Naive B cell (primary cell): Measurements from ENCODE around the gene DNAH1. TPM values are rescaled to one million over a fixed set of nuclear protein-coding genes. Genes with fewer than 3 reads are reported as not detected.

Source experiments
- ATAC-seq, 2 donors: fragments of 150-1000 bp; cut with Tn5 transposase; 2 replicates each; pipeline ENCODE4 v1.10.0; 2021; ENCODE audit warnings: low read depth in 2 of 2, mild to moderate bottlenecking in 2 of 2, moderate library complexity in 2 of 2
- DNase-seq: peaks from one replicate; pipeline ENCODE4 v3.0.0; 2022
- H3K27ac Mint-ChIP-seq, 6 donors: one replicate each; pipeline ENCODE4 v1.8.0; 2020 to 2022; ENCODE audit warnings: mild to moderate bottlenecking in 6 of 6, mixed read lengths in 6 of 6, moderate library complexity in 5 of 6, inconsistent platforms in 2 of 6
- H3K27me3 Mint-ChIP-seq, 3 donors: one replicate each; pipeline ENCODE4 v1.8.0; 2021 to 2022; ENCODE audit warnings: mixed read lengths in 3 of 3, mild to moderate bottlenecking in 1 of 3
- H3K36me3 Mint-ChIP-seq, 2 donors: one replicate each; pipeline ENCODE4 v1.8.0; 2020 to 2022; ENCODE audit warnings: mixed read lengths in 2 of 2, inconsistent platforms in 1 of 2, mild to moderate bottlenecking in 1 of 2
- H3K4me1 Mint-ChIP-seq, 3 donors: one replicate each; pipeline ENCODE4 v1.8.0; 2020 to 2022; ENCODE audit warnings: mixed read lengths in 3 of 3, inconsistent platforms in 1 of 3, mild to moderate bottlenecking in 1 of 3, moderate library complexity in 1 of 3
- H3K4me3 Mint-ChIP-seq, 8 donors: one replicate each; pipeline ENCODE4 v1.8.0; 2020 to 2022; ENCODE audit warnings: mild to moderate bottlenecking in 8 of 8, mixed read lengths in 8 of 8, moderate library complexity in 8 of 8, inconsistent platforms in 2 of 8
- H3K9me3 Mint-ChIP-seq, 7 donors: one replicate each; pipeline ENCODE4 v1.8.0; 2020 to 2022; ENCODE audit warnings: mixed read lengths in 7 of 7, mild to moderate bottlenecking in 5 of 7, inconsistent platforms in 2 of 7, moderate library complexity in 1 of 7
- polyA plus RNA-seq, 6 donors: library from polyadenylated mRNA; unstranded; fragments of 300-500 nt; fragmentation: Illumina TruSeq; gene quantifications; one replicate each; pipeline ENCODE4 v1.2.3, GENCODE V29; 2021; ENCODE audit warnings: low read depth in 6 of 6

DNAH1 gene
- polyA plus RNA-seq, 6 donors from 2014 or later: 0.45 to 1.6 (median 0.65) TPM; not detected in 1

GRCh38 chr3:52400275-52400793, 84.2 kb downstream of the DNAH1 start:
- DNase-seq: no peak
- Mint-ChIP-seq H3K9me3 (no peaks in the 10 kb centered on the region), H3K4me3 (no peak overlapping the region), H3K36me3 (peaks cover 0 to 12% of the 10 kb centered on the region in 2 donors), H3K27ac (peak overlapping the region in 4 of 6 donors; percentile 33 to 76 (median 64)), H3K4me1 (no peaks in the 10 kb centered on the region), H3K27me3 (no peaks in the 10 kb centered on the region)
- ATAC-seq: no peak

DNA sequence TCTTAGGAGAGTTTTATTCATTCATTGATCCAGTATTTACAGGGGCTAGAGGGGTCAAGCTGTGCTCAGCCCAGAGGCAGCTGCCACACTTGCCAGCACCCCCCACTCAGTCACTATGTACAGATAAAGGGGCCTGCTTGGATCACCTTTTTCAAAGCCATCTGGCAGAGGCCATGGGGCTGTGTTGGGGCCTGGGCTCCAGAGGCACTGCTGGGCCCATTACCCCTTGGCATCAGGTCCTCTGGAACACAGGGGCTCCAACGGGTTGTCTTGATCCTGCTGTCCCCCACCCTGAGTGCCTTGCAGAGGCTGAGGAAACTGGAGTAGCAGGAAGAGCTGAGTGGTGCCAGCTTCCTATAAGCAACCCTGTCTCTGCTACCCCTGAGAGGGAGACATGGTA, 84.9 kb downstream of the DNAH1 start:
- no peaks in the 10 kb centered on the region for H3K4me1 Mint-ChIP-seq
- peaks cover 0 to 12% of the 10 kb centered on the region in 2 donors for H3K36me3 Mint-ChIP-seq
- no peak for DNase-seq
- H3K27me3 Mint-ChIP-seq: no peaks in the 10 kb centered on the region
- no peak overlapping the region for H3K4me3 Mint-ChIP-seq
- ATAC-seq: no peak
- H3K27ac Mint-ChIP-seq: peak overlapping the region in 3 of 6 donors; percentile 14 to 92 (median 76)
- H3K9me3 Mint-ChIP-seq: no peaks in the 10 kb centered on the region

DNA sequence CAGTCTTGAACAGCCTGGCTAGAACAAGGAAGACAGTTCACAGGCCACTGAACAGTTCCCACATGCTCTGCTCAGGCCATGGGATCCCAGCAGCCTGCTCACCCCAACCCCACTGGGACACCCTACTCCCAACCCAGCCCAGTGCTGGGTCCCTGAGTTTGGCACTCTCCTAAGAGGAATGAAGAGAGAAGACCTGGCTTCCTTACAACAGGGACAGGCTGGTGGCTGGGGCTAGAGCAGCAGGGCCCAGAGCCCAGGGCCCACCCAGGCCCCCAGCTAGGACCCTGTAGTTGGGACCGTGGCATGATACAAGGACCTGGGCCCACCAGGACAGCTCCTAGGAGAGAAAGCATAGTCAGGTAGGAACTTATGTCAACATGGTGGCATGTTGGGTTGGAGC, 85.4 kb downstream of the DNAH1 start:
- DNase-seq (no peak), ATAC-seq (no peak)
- Mint-ChIP-seq H3K27me3 (no peaks in the 10 kb centered on the region), H3K36me3 (peaks cover 0 to 12% of the 10 kb centered on the region in 2 donors), H3K4me3 (no peak overlapping the region), H3K4me1 (no peaks in the 10 kb centered on the region), H3K9me3 (no peaks in the 10 kb centered on the region), H3K27ac (peak overlapping the region in 1 of 6 donors; percentile 70)

DNA sequence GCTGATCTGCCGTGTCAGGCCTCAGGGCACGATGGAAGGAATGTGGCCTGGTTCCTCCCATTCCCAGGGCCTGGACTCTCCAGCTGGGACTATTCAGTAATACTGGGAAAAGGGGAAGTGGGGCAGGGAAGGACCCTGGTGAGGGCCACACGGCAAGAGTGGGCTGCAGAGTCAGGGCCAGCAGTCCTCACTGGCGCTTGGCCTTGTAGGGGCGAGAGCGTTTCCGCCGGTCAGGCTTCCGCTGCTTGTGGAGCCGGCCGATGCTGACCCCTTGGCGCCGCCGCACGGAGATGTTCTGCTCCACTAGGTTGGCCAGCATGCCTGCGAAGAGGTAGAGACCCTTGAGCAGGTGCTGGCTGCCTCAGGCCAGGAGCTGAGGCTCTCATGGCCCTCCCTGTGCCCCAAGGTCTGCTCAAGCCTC, 86.0 kb downstream of the DNAH1 start:
- peaks cover 0 to 12% of the 10 kb centered on the region in 2 donors for H3K36me3 Mint-ChIP-seq
- ATAC-seq (no peak), DNase-seq (no peak)

DNA sequence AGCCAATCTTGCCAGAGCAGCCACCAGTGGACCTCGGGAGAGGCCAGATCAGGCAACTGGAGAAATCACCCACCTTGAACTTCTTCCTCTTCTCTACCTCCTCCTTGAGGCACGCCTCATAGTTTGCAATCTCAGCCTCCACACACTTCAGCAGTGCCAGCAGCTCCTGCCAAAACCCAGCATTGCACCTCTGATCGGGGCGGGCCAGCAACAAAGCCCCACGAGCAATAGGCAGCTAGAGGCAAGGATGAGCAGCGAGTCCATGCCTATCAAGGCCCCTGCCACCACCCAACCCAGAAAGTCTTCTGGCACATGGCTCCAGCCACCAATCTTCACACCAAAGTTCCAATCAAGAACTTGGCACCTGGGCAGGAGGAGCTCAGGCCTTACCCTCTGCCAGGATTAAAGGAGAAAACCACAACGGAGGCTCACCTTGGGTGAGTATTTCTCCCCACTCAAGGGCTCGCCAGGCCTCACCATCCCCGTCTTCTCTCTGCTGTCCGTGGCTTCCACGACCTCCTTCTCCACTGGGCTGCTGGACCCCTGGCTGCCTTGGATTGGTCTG, 86.7 kb downstream of the DNAH1 start:
- H3K4me3 Mint-ChIP-seq: peak overlapping the region in 1 of 8 donors; percentile 13

More for the DNA sequence above, 86.0 kb downstream of the DNAH1 start:
- Mint-ChIP-seq H3K27ac (no peak overlapping the region), H3K4me3 (no peak overlapping the region), H3K9me3 (no peaks in the 10 kb centered on the region), H3K27me3 (no peaks in the 10 kb centered on the region), H3K4me1 (no peaks in the 10 kb centered on the region)

DNA sequence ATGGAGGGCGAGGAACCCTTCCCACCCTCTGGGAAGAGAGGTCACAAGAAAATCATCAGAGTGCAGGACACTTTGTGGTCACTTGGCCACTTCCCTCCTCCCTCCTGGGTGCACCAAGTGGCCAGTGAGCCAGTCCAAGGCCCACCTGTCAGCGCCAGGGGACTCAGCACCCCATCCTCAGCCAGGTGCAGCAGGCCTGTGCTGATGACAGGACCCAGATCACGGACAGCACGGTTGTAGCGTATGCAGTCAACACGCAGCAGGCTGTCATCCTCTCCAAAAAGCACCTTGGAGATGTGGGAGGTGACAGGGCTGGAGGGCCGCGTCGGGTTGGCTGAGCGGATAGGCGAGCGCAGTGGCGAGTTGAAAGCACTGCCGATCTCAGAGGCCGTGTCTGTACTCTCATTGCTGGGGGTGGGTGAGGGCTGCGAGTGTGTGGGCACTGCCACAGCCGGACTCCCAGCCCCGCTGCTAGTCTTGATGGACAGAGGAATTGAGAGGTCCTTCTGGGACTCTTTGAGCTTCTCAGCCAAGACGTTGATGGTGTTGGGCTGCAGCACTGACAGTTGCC, 87.2 kb downstream of the DNAH1 start:
- Mint-ChIP-seq H3K27me3 (no peaks in the 10 kb centered on the region), H3K9me3 (no peaks in the 10 kb centered on the region), H3K4me1 (peaks cover 3 to 8% (median 8%) of the 10 kb centered on the region in 3 donors), H3K36me3 (peaks cover 0 to 17% of the 10 kb centered on the region in 2 donors), H3K4me3 (no peak overlapping the region), H3K27ac (peak overlapping the region in 1 of 6 donors; percentile 72)
- ATAC-seq (no peak), DNase-seq (no peak)

More for the DNA sequence above, 86.7 kb downstream of the DNAH1 start:
- Mint-ChIP-seq H3K4me1 (peaks cover 0 to 2% (median 2%) of the 10 kb centered on the region in 3 donors), H3K9me3 (no peaks in the 10 kb centered on the region), H3K27me3 (no peaks in the 10 kb centered on the region), H3K36me3 (peaks cover 0 to 12% of the 10 kb centered on the region in 2 donors), H3K27ac (peak overlapping the region in 2 of 6 donors; percentile 20 to 72)
- no peak for ATAC-seq
- DNase-seq: no peak

DNA sequence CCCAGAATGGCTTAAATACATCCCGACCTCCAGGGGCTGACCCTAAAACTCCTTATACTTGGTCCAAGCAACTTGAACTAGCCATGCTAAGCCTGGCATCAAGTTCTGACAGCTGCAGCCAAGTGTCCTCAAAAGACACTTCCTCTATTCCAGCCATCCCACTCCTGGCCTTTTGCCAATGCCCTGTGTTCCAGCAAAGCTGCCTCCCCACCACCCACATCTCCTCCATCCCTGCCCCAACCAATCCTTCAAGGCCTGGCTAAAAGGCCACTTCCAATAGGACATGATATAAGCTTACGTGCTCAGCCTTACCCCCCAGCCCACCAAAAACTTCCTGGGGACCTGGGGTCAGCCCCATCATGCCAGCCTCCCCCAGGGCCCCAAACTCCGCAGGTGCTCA, 87.8 kb downstream of the DNAH1 start:
- H3K27me3 Mint-ChIP-seq: no peaks in the 10 kb centered on the region
- DNase-seq (no peak), ATAC-seq (no peak)
- no peaks in the 10 kb centered on the region for H3K9me3 Mint-ChIP-seq
- H3K4me1 Mint-ChIP-seq: peaks cover 9 to 14% (median 14%) of the 10 kb centered on the region in 3 donors
- H3K4me3 Mint-ChIP-seq: no peak overlapping the region
- peak overlapping the region in 2 of 6 donors; percentile 44 to 63 for H3K27ac Mint-ChIP-seq
- H3K36me3 Mint-ChIP-seq: peaks cover 0 to 22% of the 10 kb centered on the region in 2 donors

GRCh38 chr3:52404391-52404790, 88.3 kb downstream of the DNAH1 start:
- Mint-ChIP-seq H3K4me1 (peaks cover 14 to 18% (median 17%) of the 10 kb centered on the region in 3 donors), H3K9me3 (no peaks in the 10 kb centered on the region), H3K27me3 (no peaks in the 10 kb centered on the region), H3K4me3 (no peak overlapping the region), H3K27ac (no peak overlapping the region), H3K36me3 (peaks cover 0 to 22% of the 10 kb centered on the region in 2 donors)
- ATAC-seq (no peak), DNase-seq (no peak)

DNA sequence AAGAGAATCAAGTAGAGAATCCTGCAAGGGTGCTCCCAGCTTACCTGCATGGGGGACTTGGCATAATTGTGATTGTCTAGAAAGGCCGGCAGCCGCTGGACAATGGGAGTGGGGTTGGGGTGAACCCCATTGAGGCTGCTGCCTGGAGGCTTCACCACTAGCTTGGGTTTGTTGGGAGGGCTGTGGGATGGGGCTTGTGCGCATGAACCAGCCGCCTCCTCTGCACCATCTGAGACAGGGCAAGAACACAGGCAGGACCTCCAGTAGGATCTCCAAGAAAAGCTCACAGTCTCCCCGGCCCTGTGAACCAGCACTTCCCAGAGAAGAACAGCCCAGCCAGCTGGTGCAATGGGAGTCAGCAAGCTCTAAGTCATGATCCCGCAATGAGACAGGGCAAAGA, 88.9 kb downstream of the DNAH1 start:
- peaks cover 14 to 18% (median 17%) of the 10 kb centered on the region in 3 donors for H3K4me1 Mint-ChIP-seq
- peaks cover 0 to 22% of the 10 kb centered on the region in 2 donors for H3K36me3 Mint-ChIP-seq
- DNase-seq (no peak), ATAC-seq (no peak)
- H3K4me3 Mint-ChIP-seq: peak overlapping the region in 1 of 8 donors; percentile 38
- H3K9me3 Mint-ChIP-seq: no peaks in the 10 kb centered on the region
- H3K27ac Mint-ChIP-seq: peak overlapping the region in 1 of 6 donors; percentile 69
- no peaks in the 10 kb centered on the region for H3K27me3 Mint-ChIP-seq

GRCh38 chr3:52405601-52406110, 89.5 kb downstream of the DNAH1 start:
- peak overlapping the region in 1 of 6 donors; percentile 64 for H3K27ac Mint-ChIP-seq

DNA sequence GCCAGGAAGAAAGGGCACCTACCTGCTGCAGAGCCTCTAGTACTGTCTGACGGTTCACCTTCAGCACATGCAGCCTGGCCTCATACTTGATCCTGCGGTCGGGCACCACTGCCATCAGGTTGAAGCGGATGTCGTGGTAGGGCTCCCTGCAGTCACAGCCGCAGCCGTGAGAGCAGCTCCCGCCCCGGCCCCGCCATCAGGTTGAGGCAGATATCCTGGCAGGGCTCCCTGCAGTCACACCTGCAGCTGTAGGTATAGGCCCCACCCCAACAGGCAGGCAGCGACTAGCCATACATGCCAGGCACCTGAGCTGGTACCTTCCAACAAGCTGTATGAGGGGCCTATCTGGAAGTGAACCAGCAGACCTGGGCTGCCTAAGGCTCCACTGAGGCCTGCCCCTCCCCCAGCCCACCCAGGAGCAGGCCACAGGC, 90.1 kb downstream of the DNAH1 start:
- H3K4me1 Mint-ChIP-seq: peaks cover 17 to 24% (median 22%) of the 10 kb centered on the region in 3 donors
- peak overlapping the region in 2 of 8 donors; percentile 20 to 38 for H3K4me3 Mint-ChIP-seq
- no peaks in the 10 kb centered on the region for H3K9me3 Mint-ChIP-seq
- no peaks in the 10 kb centered on the region for H3K27me3 Mint-ChIP-seq
- ATAC-seq (no peak), DNase-seq (no peak)
- H3K36me3 Mint-ChIP-seq: peaks cover 0 to 22% of the 10 kb centered on the region in 2 donors
- H3K27ac Mint-ChIP-seq: peak overlapping the region in 1 of 6 donors; percentile 73

More at GRCh38 chr3:52405601-52406110, 89.5 kb downstream of the DNAH1 start:
- peaks cover 0 to 22% of the 10 kb centered on the region in 2 donors for H3K36me3 Mint-ChIP-seq
- H3K4me3 Mint-ChIP-seq: peak overlapping the region in 1 of 8 donors; percentile 38
- no peaks in the 10 kb centered on the region for H3K9me3 Mint-ChIP-seq
- DNase-seq (no peak), ATAC-seq (no peak)
- peaks cover 14 to 18% (median 17%) of the 10 kb centered on the region in 3 donors for H3K4me1 Mint-ChIP-seq
- H3K27me3 Mint-ChIP-seq: no peaks in the 10 kb centered on the region

DNA sequence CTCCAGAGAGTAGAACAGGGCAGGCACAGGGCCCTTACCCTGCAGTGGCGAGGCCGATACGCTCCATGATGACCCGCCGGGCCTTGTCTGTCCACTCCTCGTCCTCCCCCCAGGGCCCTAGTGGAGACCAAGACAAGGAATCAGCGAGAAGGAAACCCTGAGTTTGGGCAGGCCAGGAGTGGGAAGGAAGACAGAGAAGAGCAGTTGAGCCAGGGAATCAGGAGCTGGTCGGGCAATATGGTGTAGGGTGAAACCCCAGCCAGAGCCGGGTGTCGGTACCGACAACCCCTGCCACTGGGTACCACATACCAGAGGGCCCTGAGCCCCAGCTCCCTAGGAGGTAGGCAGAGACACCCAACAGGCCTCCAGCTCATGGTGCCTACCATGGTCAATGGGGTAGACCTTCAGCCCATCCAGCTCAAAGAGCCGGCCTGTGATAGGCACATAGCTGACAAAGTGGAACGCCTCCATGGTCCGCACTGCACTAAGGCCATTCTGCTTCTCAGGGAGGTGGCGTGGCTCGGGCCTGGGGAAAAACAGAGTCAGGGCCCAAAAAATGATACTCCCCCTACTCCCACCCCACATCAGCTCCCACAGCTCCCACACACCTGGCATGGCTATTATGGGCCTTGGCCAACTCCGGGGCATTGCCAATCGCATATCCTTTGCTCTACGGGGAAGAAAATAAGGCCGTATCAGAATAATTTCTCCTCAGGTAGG, 90.8 kb downstream of the DNAH1 start:
- no peak for DNase-seq
- no peak for ATAC-seq
- Mint-ChIP-seq H3K9me3 (no peaks in the 10 kb centered on the region), H3K27me3 (no peaks in the 10 kb centered on the region), H3K4me3 (peak overlapping the region in 2 of 8 donors; percentile 16 to 72), H3K36me3 (peaks cover 0 to 22% of the 10 kb centered on the region in 2 donors), H3K27ac (peak overlapping the region in 1 of 6 donors; percentile 73), H3K4me1 (peaks cover 22 to 30% (median 29%) of the 10 kb centered on the region in 3 donors)

GRCh38 chr3:52407779-52408178, 91.7 kb downstream of the DNAH1 start:
- Mint-ChIP-seq H3K36me3 (peaks cover 0 to 17% of the 10 kb centered on the region in 2 donors), H3K4me3 (peak overlapping the region in 7 of 8 donors; percentile 38 to 97 (median 89)), H3K27ac (peak overlapping the region in 2 of 6 donors; percentile 17 to 95), H3K27me3 (no peaks in the 10 kb centered on the region), H3K4me1 (peaks cover 22 to 32% (median 30%) of the 10 kb centered on the region in 3 donors), H3K9me3 (no peaks in the 10 kb centered on the region)
- DNase-seq (no peak), ATAC-seq (no peak)
